Stimulated activated CD8-positive, alpha-beta memory T cell treated with anti-CD3 and anti-CD28 coated beads, Interleukin-15, amount 100 ng/mL, for 24 hours (primary cell): ENCODE data around the gene TM2D1.
"Not testable (repeated sequence)": the region's sequence is repeated elsewhere in the genome, so short reads cannot be mapped to it uniquely, and the experiment has no call there.

Experiments
- DNase-seq: peaks from one replicate; pipeline ENCODE4 v3.0.0-alpha.2; 2020; ENCODE audit warnings: low read depth

The TM2D1 gene

GRCh38 chr1:61718996-61719663 is 5.8 kb downstream of the TM2D1 start:
- DNase-seq, result not testable (repeated sequence)

- no peak for DNase-seq
Observed at GRCh38 chr1:61711969-61712368, 13.0 kb downstream of the TM2D1 start.

GRCh38 chr1:61711257-61711656 is 13.7 kb downstream of the TM2D1 start:
- not testable (repeated sequence) for DNase-seq

GRCh38 chr1:61709908-61710289 is 15.0 kb downstream of the TM2D1 start:
- no peak for DNase-seq

GRCh38 chr1:61708953-61709907 is 15.7 kb downstream of the TM2D1 start:
- no peak for DNase-seq

GRCh38 chr1:61699911-61700851 is 24.8 kb downstream of the TM2D1 start:
- DNase-seq, result no peak

- no peak for DNase-seq
Observed at GRCh38 chr1:61692155-61692800, 32.7 kb downstream of the TM2D1 start.

GRCh38 chr1:61687901-61688300 is 37.0 kb downstream of the TM2D1 start:
- DNase-seq, result no peak

GRCh38 chr1:61682891-61683290 is 42.0 kb downstream of the TM2D1 start:
- DNase-seq, result no peak

- no peak for DNase-seq
Observed at GRCh38 chr1:61680500-61680899, 44.4 kb downstream of the TM2D1 start.

GRCh38 chr1:61676881-61677280 is 48.1 kb downstream of the TM2D1 start:
- not testable (repeated sequence) for DNase-seq

- DNase-seq, result no peak
Observed at GRCh38 chr1:61674221-61674620, 50.7 kb downstream of the TM2D1 start.

GRCh38 chr1:61672376-61672775 is 52.6 kb downstream of the TM2D1 start:
- no peak for DNase-seq

- no peak for DNase-seq
Observed at GRCh38 chr1:61670445-61670844, 54.5 kb downstream of the TM2D1 start.

- DNase-seq, result no peak
Observed at GRCh38 chr1:61670016-61670415, 54.9 kb downstream of the TM2D1 start.

- DNase-seq, result no peak
Observed at GRCh38 chr1:61659061-61659460, 65.9 kb downstream of the TM2D1 start.

GRCh38 chr1:61655453-61655852 is 69.5 kb downstream of the TM2D1 start:
- no peak for DNase-seq

- DNase-seq, result no peak
Observed at GRCh38 chr1:61654067-61654466, 70.9 kb downstream of the TM2D1 start.

- no peak for DNase-seq
Observed at GRCh38 chr1:61648983-61649742, 75.8 kb downstream of the TM2D1 start.

- no peak for DNase-seq
Observed at GRCh38 chr1:61647142-61647541, 77.8 kb downstream of the TM2D1 start.

- DNase-seq, result no peak
Observed at GRCh38 chr1:61645476-61645875, 79.5 kb downstream of the TM2D1 start.
